Calu3 (cell line): Measurements from ENCODE around the gene OR13J1. TPM values are rescaled to one million over a fixed set of nuclear protein-coding genes. Genes with fewer than 3 reads are reported as not detected.

ENCODE experiments used
- BruUV-seq: library from RNA; stranded (reverse); fragments of 400-500 nt; replicated peaks from 2 replicates; lab custom pipeline; 2021; lab: Mats Ljungman, UMichigan
- CTCF ChIA-PET: fragments of 300-600 bp; sonication (Branson Sonifier 250); formaldehyde crosslinking; loops from one replicate; lab custom pipeline; 2022; ENCODE audit warnings: antibody characterized with exemption; lab: Charles Lee
- DNase-seq: peaks from one replicate; pipeline ENCODE4 v3.0.0; 2022
- H3K27ac Mint-ChIP-seq: one replicate; pipeline ENCODE4 v1.8.0; 2022; ENCODE audit warnings: mixed read lengths; ENCODE audit not compliant: unreplicated experiment
- H3K27me3 Mint-ChIP-seq: one replicate; pipeline ENCODE4 v1.8.0; 2022; ENCODE audit warnings: mixed read lengths; ENCODE audit not compliant: unreplicated experiment
- H3K36me3 Mint-ChIP-seq: one replicate; pipeline ENCODE4 v1.8.0; 2022; ENCODE audit warnings: mild to moderate bottlenecking, moderate library complexity, mixed read lengths; ENCODE audit not compliant: insufficient read depth, unreplicated experiment
- H3K4me1 Mint-ChIP-seq: one replicate; pipeline ENCODE4 v1.8.0; 2022; ENCODE audit warnings: mild to moderate bottlenecking, low read depth, mixed read lengths; ENCODE audit not compliant: unreplicated experiment
- H3K4me3 Mint-ChIP-seq: one replicate; pipeline ENCODE4 v1.8.0; 2022; ENCODE audit warnings: mild to moderate bottlenecking, low read depth, moderate library complexity, mixed read lengths; ENCODE audit not compliant: unreplicated experiment
- H3K9me3 Mint-ChIP-seq: one replicate; pipeline ENCODE4 v1.8.0; 2022; ENCODE audit warnings: low read depth, mixed read lengths; ENCODE audit not compliant: unreplicated experiment
- intact Hi-C: fragments of 100-400 bp; cut with micrococcal nuclease; formaldehyde crosslinking; loops from one replicate; pipeline ENCODE4 v1.10.0; 2022; ENCODE audit not compliant: unreplicated experiment
- total RNA-seq: library from RNA; stranded (reverse); gene quantifications from 2 replicates; pipeline ENCODE4 v1.2.3, GENCODE V29; 2022
- TF ChIP-seq, protein P1 (sequence below): fragments of 200-600 bp; IDR thresholded peaks from one replicate; pipeline ENCODE4 v1.8.0; 2022; ENCODE audit warnings: antibody characterized with exemption; ENCODE audit not compliant: unreplicated experiment

The OR13J1 gene
- total RNA-seq, 1 experiment from 2014 or later = not detected

GRCh38 chr9:35859310-35859989 lies 10.8 kb downstream of the OR13J1 start:
- CTCF ChIA-PET = interaction anchor here (1.0 kb wide), 1 partner anchor 33 kb away, joined by 3 read pairs; no protein-coding TSS in a partner anchor
- Mint-ChIP-seq H3K27me3 (peaks cover 95% of the 10 kb centered on the region), H3K36me3 (peaks cover 4% of the 10 kb centered on the region), H3K9me3 (no peaks in the 10 kb centered on the region), H3K4me3 (no peak overlapping the region), H3K4me1 (no peaks in the 10 kb centered on the region), H3K27ac (no peak overlapping the region)
- BruUV-seq = no TSS peak
- no peak for DNase-seq
- intact Hi-C loops = no loop called here
- TF ChIP-seq, protein P1, sequence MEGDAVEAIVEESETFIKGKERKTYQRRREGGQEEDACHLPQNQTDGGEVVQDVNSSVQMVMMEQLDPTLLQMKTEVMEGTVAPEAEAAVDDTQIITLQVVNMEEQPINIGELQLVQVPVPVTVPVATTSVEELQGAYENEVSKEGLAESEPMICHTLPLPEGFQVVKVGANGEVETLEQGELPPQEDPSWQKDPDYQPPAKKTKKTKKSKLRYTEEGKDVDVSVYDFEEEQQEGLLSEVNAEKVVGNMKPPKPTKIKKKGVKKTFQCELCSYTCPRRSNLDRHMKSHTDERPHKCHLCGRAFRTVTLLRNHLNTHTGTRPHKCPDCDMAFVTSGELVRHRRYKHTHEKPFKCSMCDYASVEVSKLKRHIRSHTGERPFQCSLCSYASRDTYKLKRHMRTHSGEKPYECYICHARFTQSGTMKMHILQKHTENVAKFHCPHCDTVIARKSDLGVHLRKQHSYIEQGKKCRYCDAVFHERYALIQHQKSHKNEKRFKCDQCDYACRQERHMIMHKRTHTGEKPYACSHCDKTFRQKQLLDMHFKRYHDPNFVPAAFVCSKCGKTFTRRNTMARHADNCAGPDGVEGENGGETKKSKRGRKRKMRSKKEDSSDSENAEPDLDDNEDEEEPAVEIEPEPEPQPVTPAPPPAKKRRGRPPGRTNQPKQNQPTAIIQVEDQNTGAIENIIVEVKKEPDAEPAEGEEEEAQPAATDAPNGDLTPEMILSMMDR = no peak

DNA sequence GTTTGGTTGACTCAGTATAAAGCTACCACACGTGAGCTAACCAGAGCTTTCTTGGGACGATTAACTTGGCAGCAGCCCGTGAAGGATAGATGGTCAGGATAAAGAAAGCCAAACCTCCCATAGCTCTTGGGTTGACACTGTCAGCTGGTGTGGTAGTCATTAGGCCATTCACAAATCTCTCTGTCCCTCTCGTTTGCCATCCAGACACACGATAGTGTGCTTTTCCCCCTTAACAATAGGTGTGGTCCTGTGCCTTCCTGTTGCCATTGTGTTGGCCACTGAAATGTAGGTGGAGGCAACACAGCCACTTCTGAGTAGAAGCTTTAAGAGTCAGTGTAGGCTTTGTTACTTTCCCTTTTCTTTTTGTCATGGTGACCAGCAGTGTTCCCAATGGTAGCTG lies 11.7 kb downstream of the OR13J1 start:
- TF ChIP-seq, protein P1 = no peak
- no peak overlapping the region for H3K4me3 Mint-ChIP-seq
- H3K27me3 Mint-ChIP-seq = peaks cover 86% of the 10 kb centered on the region
- BruUV-seq = no TSS peak
- no peak overlapping the region for H3K27ac Mint-ChIP-seq
- no peaks in the 10 kb centered on the region for H3K4me1 Mint-ChIP-seq
- no peak for DNase-seq
- CTCF ChIA-PET = no interaction called here
- intact Hi-C loops = no loop called here
- peaks cover 4% of the 10 kb centered on the region for H3K36me3 Mint-ChIP-seq
- H3K9me3 Mint-ChIP-seq = no peaks in the 10 kb centered on the region

GRCh38 chr9:35856882-35857281 lies 13.3 kb downstream of the OR13J1 start:
- H3K9me3 Mint-ChIP-seq = no peaks in the 10 kb centered on the region
- intact Hi-C loops = no loop called here
- no peak overlapping the region for H3K4me3 Mint-ChIP-seq
- no peak overlapping the region for H3K27ac Mint-ChIP-seq
- no peaks in the 10 kb centered on the region for H3K4me1 Mint-ChIP-seq
- CTCF ChIA-PET = no interaction called here
- H3K36me3 Mint-ChIP-seq = no peaks in the 10 kb centered on the region
- no peak for DNase-seq
- TF ChIP-seq, protein P1 = no peak
- no TSS peak for BruUV-seq
- peaks cover 85% of the 10 kb centered on the region for H3K27me3 Mint-ChIP-seq

GRCh38 chr9:35856206-35856605 lies 14.0 kb downstream of the OR13J1 start:
- Mint-ChIP-seq H3K9me3 (no peaks in the 10 kb centered on the region), H3K4me3 (no peak overlapping the region), H3K27me3 (peaks cover 81% of the 10 kb centered on the region), H3K36me3 (no peaks in the 10 kb centered on the region), H3K4me1 (no peaks in the 10 kb centered on the region), H3K27ac (no peak overlapping the region)
- intact Hi-C loops = no loop called here
- CTCF ChIA-PET = no interaction called here
- DNase-seq = no peak
- BruUV-seq = no TSS peak
- TF ChIP-seq, protein P1 = no peak
